ENCODE results near the gene GPR37. TPM values are rescaled to one million over a fixed set of nuclear protein-coding genes. Genes with fewer than 3 reads are reported as not detected.

GPR37 gene
- total and polyA plus RNA-seq, 2 donors (not counting 3 experiments of a cell fraction or from before 2014, with no cell fraction given), result 0.92 to 2.1 TPM

DNA sequence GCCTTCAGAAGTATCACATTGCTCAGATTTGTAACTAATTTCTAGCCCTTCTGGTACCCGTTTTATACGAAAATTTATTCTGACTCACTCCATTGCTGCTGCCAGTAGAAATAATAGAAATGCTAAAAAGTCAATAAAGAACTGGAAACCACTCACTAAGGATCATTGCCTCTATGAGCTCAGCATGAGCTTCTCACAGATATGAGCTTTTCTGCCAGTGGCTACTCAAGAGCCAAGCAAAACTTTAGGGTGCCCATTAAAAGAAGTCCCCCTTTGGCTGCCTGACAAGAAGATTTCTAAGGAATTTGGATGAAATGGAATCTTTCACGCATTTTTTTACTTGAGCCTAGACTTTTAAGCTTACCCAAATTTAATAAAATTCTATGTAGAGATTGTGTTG is 52.5 kb downstream of the GPR37 start:
- peaks cover 4% of the 10 kb centered on the region for H3K4me1 ChIP-seq (ENCODE audit: control insufficient read depth, extremely low read depth, insufficient read depth, low read length)

DNA sequence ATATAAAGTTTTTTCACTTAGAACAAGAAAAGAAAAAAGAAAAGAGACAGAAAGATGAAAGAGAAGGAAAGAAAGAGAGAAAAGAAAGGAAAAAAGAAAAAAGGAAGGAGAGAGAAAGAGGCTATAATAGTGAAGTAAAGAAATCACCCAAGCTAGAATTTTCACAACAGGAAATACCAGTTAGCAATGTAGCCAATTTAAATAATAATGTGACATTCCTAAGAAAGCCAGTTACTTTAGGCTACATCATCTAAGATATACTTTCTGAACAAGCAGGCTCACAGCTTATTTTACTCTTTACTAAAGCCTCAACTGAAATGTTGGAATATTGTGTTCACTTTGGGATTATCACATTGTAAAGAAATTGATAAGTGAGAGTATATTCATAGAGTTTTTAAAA is 53.6 kb downstream of the GPR37 start:
- dilution Hi-C loops (cut with MboI; ENCODE audit: extremely low pct_ligation_motif_present, low sequenced_read_pairs) (no loop called here), intact Hi-C loops (cut with micrococcal nuclease) (no loop called here)
- TF ChIP-seq, protein P1, sequence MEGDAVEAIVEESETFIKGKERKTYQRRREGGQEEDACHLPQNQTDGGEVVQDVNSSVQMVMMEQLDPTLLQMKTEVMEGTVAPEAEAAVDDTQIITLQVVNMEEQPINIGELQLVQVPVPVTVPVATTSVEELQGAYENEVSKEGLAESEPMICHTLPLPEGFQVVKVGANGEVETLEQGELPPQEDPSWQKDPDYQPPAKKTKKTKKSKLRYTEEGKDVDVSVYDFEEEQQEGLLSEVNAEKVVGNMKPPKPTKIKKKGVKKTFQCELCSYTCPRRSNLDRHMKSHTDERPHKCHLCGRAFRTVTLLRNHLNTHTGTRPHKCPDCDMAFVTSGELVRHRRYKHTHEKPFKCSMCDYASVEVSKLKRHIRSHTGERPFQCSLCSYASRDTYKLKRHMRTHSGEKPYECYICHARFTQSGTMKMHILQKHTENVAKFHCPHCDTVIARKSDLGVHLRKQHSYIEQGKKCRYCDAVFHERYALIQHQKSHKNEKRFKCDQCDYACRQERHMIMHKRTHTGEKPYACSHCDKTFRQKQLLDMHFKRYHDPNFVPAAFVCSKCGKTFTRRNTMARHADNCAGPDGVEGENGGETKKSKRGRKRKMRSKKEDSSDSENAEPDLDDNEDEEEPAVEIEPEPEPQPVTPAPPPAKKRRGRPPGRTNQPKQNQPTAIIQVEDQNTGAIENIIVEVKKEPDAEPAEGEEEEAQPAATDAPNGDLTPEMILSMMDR (IDR thresholded peaks at IDR 0.05; ENCODE audit: extremely low read depth in 1 of 2, insufficient read depth in 1 of 2, low read depth in 1 of 2, low read length in 2 of 2), result no peak
- TF ChIP-seq JUN (IDR thresholded peaks at IDR 0.05; ENCODE audit: borderline replicate concordance, insufficient read depth, insufficient read length, low read depth) (no peak), POLR2A (IDR thresholded peaks at IDR 0.05; ENCODE audit: low read depth, low read length) (no peak), POLR2AphosphoS5 (IDR thresholded peaks at IDR 0.05; ENCODE audit: insufficient read depth, low read depth, low read length) (no peak)
- TF ChIP-seq, protein P2, sequence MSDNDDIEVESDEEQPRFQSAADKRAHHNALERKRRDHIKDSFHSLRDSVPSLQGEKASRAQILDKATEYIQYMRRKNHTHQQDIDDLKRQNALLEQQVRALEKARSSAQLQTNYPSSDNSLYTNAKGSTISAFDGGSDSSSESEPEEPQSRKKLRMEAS (IDR thresholded peaks at IDR 0.05; ENCODE audit: insufficient read depth, insufficient read length), result no peak
- no peak overlapping the region for H2AFZ ChIP-seq (ENCODE audit: low read depth, low read length)
- no peaks in the 10 kb centered on the region for H3K9me1 ChIP-seq (replicated peaks; ENCODE audit: control insufficient read depth, extremely low read depth, insufficient read depth, low read length)
- no peak overlapping the region for H3K27ac ChIP-seq (ENCODE audit: insufficient read depth, low read depth, low read length)
- FAIRE-seq, result no peak
- H4K20me1 ChIP-seq (replicated peaks; ENCODE audit: control insufficient read depth, extremely low read depth, insufficient read depth, low read length), result no peaks in the 10 kb centered on the region
- H3K4me2 ChIP-seq (ENCODE audit: insufficient read depth, low read length), result no peak overlapping the region
- no peaks in the 10 kb centered on the region for H3K79me2 ChIP-seq (ENCODE audit: control insufficient read depth, insufficient read depth, low read length)
- H3K9me3 ChIP-seq (replicated peaks; ENCODE audit: control insufficient read depth, insufficient read depth, low read length), result no peaks in the 10 kb centered on the region
- no TSS peak for BruUV-seq (replicated peaks)
- ChIA-PET POLR2A (no interaction called here), CTCF (interaction anchor here (0.7 to 1.1 kb wide), 5 partner anchors 9 to 1076 kb away, joined by 3 to 5 read pairs (median 3); partner anchors contain the start of gene GPR37)
- H3K9ac ChIP-seq (replicated peaks; ENCODE audit: extremely low read depth, insufficient read depth, low read length), result no peak overlapping the region
- peaks cover 4% of the 10 kb centered on the region for H3K4me1 ChIP-seq (ENCODE audit: control insufficient read depth, extremely low read depth, insufficient read depth, low read length)
- DNase-seq (ENCODE audit: low read depth, low spot score), result peak; percentile 15
- H3K36me3 ChIP-seq (ENCODE audit: control insufficient read depth in 2 of 2, extremely low read depth in 1 of 2, insufficient read depth in 2 of 2, low read length in 2 of 2), result no peaks in the 10 kb centered on the region
- H3K27me3 ChIP-seq (ENCODE audit: control insufficient read depth in 2 of 2, insufficient read depth in 2 of 2, low read length in 2 of 2), result no peaks in the 10 kb centered on the region
- H3K4me3 ChIP-seq (replicated peaks in 1 of 3; ENCODE audit: insufficient read depth in 1 of 3, low read depth in 1 of 3, low read length in 3 of 3), result no peak overlapping the region

More for the DNA sequence above, 52.5 kb downstream of the GPR37 start:
- ChIA-PET CTCF (no interaction called here), POLR2A (no interaction called here)
- H3K4me3 ChIP-seq (replicated peaks in 1 of 3; ENCODE audit: insufficient read depth in 1 of 3, low read depth in 1 of 3, low read length in 3 of 3), result no peak overlapping the region
- no peaks in the 10 kb centered on the region for H3K9me1 ChIP-seq (replicated peaks; ENCODE audit: control insufficient read depth, extremely low read depth, insufficient read depth, low read length)
- H3K36me3 ChIP-seq (ENCODE audit: control insufficient read depth in 2 of 2, extremely low read depth in 1 of 2, insufficient read depth in 2 of 2, low read length in 2 of 2), result no peaks in the 10 kb centered on the region
- TF ChIP-seq, protein P2 (IDR thresholded peaks at IDR 0.05; ENCODE audit: insufficient read depth, insufficient read length), result no peak
- TF ChIP-seq MYC (IDR thresholded peaks at IDR 0.05; ENCODE audit: low read depth, low read length) (no peak), FOS (IDR thresholded peaks at IDR 0.05; ENCODE audit: borderline replicate concordance, insufficient read depth, low read length) (no peak), POLR2AphosphoS5 (IDR thresholded peaks at IDR 0.05; ENCODE audit: insufficient read depth, low read depth, low read length) (no peak), POLR2A (IDR thresholded peaks at IDR 0.05; ENCODE audit: low read depth, low read length) (no peak)
- TF ChIP-seq, protein P1 (IDR thresholded peaks at IDR 0.05; ENCODE audit: extremely low read depth in 1 of 2, insufficient read depth in 1 of 2, low read depth in 1 of 2, low read length in 2 of 2), result no peak
- no TSS peak for BruUV-seq (replicated peaks)
- DNase-seq (ENCODE audit: low read depth, low spot score) (no peak), FAIRE-seq (no peak)
- no peaks in the 10 kb centered on the region for H3K9me3 ChIP-seq (replicated peaks; ENCODE audit: control insufficient read depth, insufficient read depth, low read length)
- intact Hi-C loops (cut with micrococcal nuclease) (no loop called here), dilution Hi-C loops (cut with MboI; ENCODE audit: extremely low pct_ligation_motif_present, low sequenced_read_pairs) (no loop called here)
- no peak overlapping the region for H2AFZ ChIP-seq (ENCODE audit: low read depth, low read length)
- H4K20me1 ChIP-seq (replicated peaks; ENCODE audit: control insufficient read depth, extremely low read depth, insufficient read depth, low read length), result no peaks in the 10 kb centered on the region
- no peak overlapping the region for H3K27ac ChIP-seq (ENCODE audit: insufficient read depth, low read depth, low read length)
- no peak overlapping the region for H3K9ac ChIP-seq (replicated peaks; ENCODE audit: extremely low read depth, insufficient read depth, low read length)
- H3K79me2 ChIP-seq (ENCODE audit: control insufficient read depth, insufficient read depth, low read length), result no peaks in the 10 kb centered on the region
- H3K27me3 ChIP-seq (ENCODE audit: control insufficient read depth in 2 of 2, insufficient read depth in 2 of 2, low read length in 2 of 2), result no peaks in the 10 kb centered on the region
- no peak overlapping the region for H3K4me2 ChIP-seq (ENCODE audit: insufficient read depth, low read length)

Measured in endothelial cell of umbilical vein (primary cell).